ENCODE data around the gene KIAA0232.

Gene KIAA0232

DNA sequence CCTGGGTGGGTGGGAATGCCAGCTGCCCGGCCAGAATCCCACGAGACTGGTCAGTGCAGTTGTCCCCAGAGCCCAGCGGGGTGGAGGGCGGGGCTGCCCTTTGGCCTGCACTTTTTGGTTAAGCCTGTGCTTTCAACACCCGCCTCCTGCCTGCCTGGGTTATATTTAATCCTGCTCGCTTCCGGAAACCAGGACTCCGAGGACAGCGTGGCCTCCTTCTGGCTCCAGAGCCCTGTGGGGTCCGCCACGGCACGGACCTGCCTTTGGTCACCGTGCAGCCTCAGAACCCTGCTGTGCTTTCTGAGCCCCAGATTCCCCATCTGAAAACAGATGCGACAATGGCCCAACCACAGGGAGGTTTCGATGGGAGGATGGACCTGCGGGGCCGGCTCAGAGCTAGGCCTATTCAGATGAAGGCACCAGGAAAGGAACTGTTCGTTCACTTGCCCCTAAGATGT is 29.4 kb upstream of the KIAA0232 start:
- no peak for TF ChIP-seq EZH2phosphoT487 (conservative IDR thresholded peaks at IDR 0.05; ENCODE audit: low read length)
- TF ChIP-seq, protein P1, sequence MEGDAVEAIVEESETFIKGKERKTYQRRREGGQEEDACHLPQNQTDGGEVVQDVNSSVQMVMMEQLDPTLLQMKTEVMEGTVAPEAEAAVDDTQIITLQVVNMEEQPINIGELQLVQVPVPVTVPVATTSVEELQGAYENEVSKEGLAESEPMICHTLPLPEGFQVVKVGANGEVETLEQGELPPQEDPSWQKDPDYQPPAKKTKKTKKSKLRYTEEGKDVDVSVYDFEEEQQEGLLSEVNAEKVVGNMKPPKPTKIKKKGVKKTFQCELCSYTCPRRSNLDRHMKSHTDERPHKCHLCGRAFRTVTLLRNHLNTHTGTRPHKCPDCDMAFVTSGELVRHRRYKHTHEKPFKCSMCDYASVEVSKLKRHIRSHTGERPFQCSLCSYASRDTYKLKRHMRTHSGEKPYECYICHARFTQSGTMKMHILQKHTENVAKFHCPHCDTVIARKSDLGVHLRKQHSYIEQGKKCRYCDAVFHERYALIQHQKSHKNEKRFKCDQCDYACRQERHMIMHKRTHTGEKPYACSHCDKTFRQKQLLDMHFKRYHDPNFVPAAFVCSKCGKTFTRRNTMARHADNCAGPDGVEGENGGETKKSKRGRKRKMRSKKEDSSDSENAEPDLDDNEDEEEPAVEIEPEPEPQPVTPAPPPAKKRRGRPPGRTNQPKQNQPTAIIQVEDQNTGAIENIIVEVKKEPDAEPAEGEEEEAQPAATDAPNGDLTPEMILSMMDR (IDR thresholded peaks at IDR 0.05; ENCODE audit: insufficient read depth, low read length, poor library complexity, severe bottlenecking): no peak
- Histone ChIP-seq H3K4me2 (ENCODE audit: low read depth, low read length, poor library complexity, severe bottlenecking) (no peak overlapping the region), H3K27me3 (ENCODE audit: low read length) (no peaks in the 10 kb centered on the region), H3K27ac (ENCODE audit: low read depth, low read length) (no peak overlapping the region), H3K79me2 (ENCODE audit: insufficient read depth, low read length) (no peaks in the 10 kb centered on the region), H3K36me3 (ENCODE audit: low read length) (no peaks in the 10 kb centered on the region), H3K4me3 (ENCODE audit: insufficient read depth, low read length, poor library complexity, severe bottlenecking) (no peak overlapping the region), H3F3A (ENCODE audit: insufficient read depth) (no peaks in the 10 kb centered on the region), H3K9me3 (ENCODE audit: insufficient read depth, low read length) (no peaks in the 10 kb centered on the region), H4K20me1 (ENCODE audit: low read depth, low read length) (no peaks in the 10 kb centered on the region), H2AFZ (ENCODE audit: low read depth, low read length, severe bottlenecking) (no peak overlapping the region), H3K9me2 (replicated peaks; ENCODE audit: insufficient read depth, low read length) (no peaks in the 10 kb centered on the region), H3K9ac (ENCODE audit: low read length) (no peak overlapping the region)

DNA sequence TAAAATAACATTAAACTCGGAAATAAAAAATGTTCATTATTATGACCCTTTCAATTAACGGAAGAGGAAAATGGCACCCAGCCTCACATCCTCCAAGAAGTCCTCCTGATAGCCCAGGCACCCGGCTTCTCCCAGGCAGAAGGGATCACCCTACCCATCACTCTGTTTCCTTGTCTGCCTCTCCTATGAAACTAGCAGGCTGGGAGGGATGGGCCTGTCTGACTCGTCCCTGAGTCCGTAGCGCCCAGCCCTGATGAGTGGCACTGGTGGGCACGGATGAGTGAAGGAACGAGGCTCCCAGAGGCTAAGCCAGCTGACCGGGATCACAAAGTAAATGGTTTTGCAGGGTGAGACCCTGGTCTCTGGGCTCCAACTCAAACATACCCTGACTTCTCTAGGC is 28.6 kb upstream of the KIAA0232 start:
- H3F3A ChIP-seq (ENCODE audit: insufficient read depth): no peaks in the 10 kb centered on the region
- no peaks in the 10 kb centered on the region for H3K9me2 ChIP-seq (replicated peaks; ENCODE audit: insufficient read depth, low read length)
- H3K4me3 ChIP-seq (ENCODE audit: insufficient read depth, low read length, poor library complexity, severe bottlenecking): no peak overlapping the region
- H3K4me2 ChIP-seq (ENCODE audit: low read depth, low read length, poor library complexity, severe bottlenecking): no peak overlapping the region
- H3K79me2 ChIP-seq (ENCODE audit: insufficient read depth, low read length): no peaks in the 10 kb centered on the region
- H3K27me3 ChIP-seq (ENCODE audit: low read length): no peaks in the 10 kb centered on the region
- no peaks in the 10 kb centered on the region for H3K36me3 ChIP-seq (ENCODE audit: low read length)
- H3K9ac ChIP-seq (ENCODE audit: low read length): no peak overlapping the region
- H3K9me3 ChIP-seq (ENCODE audit: insufficient read depth, low read length): no peaks in the 10 kb centered on the region
- no peak for TF ChIP-seq EZH2phosphoT487 (conservative IDR thresholded peaks at IDR 0.05; ENCODE audit: low read length)
- TF ChIP-seq, protein P1 (IDR thresholded peaks at IDR 0.05; ENCODE audit: insufficient read depth, low read length, poor library complexity, severe bottlenecking): no peak
- H2AFZ ChIP-seq (ENCODE audit: low read depth, low read length, severe bottlenecking): no peak overlapping the region
- no peak overlapping the region for H3K27ac ChIP-seq (ENCODE audit: low read depth, low read length)
- H4K20me1 ChIP-seq (ENCODE audit: low read depth, low read length): no peaks in the 10 kb centered on the region

DNA sequence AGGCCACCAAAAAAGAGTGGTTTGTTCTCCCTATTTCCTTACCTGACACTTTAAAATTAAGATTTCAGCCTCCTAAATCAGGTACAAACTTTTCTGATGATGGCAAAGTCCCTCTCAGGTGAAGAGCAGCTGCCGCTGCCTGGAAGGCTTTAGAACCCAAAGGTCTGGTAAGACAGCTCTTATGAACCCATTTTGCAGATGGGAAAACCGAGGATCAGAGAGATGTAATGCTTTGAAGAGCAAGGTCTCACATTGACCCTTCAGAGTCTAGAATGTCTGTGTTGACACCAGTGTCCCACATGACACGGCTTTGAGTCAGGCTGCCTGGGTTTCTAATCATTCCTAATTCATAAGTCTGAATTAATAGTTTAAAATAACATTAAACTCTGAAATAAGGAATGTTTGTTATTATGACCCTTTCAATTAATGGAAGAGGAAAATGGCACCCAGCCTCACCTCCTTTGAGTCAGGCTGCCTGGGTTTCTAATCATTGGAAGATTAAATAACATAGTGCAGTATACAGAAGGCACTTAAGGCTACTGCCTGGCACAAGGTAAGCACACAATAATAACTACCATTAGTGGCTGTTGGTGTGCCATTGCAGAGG is 27.9 kb upstream of the KIAA0232 start:
- Histone ChIP-seq H3K4me2 (ENCODE audit: low read depth, low read length, poor library complexity, severe bottlenecking) (no peak overlapping the region), H3K9ac (ENCODE audit: low read length) (no peak overlapping the region), H3K27me3 (ENCODE audit: low read length) (no peaks in the 10 kb centered on the region), H3K9me2 (replicated peaks; ENCODE audit: insufficient read depth, low read length) (no peaks in the 10 kb centered on the region), H3K27ac (ENCODE audit: low read depth, low read length) (no peak overlapping the region), H2AFZ (ENCODE audit: low read depth, low read length, severe bottlenecking) (no peak overlapping the region), H3K79me2 (ENCODE audit: insufficient read depth, low read length) (no peaks in the 10 kb centered on the region), H3K9me3 (ENCODE audit: insufficient read depth, low read length) (no peaks in the 10 kb centered on the region), H3K4me3 (ENCODE audit: insufficient read depth, low read length, poor library complexity, severe bottlenecking) (no peak overlapping the region), H4K20me1 (ENCODE audit: low read depth, low read length) (no peaks in the 10 kb centered on the region), H3K36me3 (ENCODE audit: low read length) (no peaks in the 10 kb centered on the region), H3F3A (ENCODE audit: insufficient read depth) (no peaks in the 10 kb centered on the region)
- TF ChIP-seq, protein P1 (IDR thresholded peaks at IDR 0.05; ENCODE audit: insufficient read depth, low read length, poor library complexity, severe bottlenecking): no peak
- TF ChIP-seq EZH2phosphoT487 (conservative IDR thresholded peaks at IDR 0.05; ENCODE audit: low read length): no peak

Data from SU-DHL-6 (cell line).